Neuronal stem cell (in vitro differentiated cells): Measurements from ENCODE around the gene NDUFB8.

ENCODE experiments used
- DNase-seq: peaks from one replicate; pipeline ENCODE4 v3.0.0-alpha.2; 2013; ENCODE audit warnings: low spot score
- H2AFZ ChIP-seq: one replicate; pipeline ENCODE4 v1.6.1; 2013; ENCODE audit warnings: mild to moderate bottlenecking, low read length, inconsistent platforms
- H2AK5ac ChIP-seq: 2 replicates; pipeline ENCODE4 v1.6.1; 2013; ENCODE audit warnings: low read depth, mild to moderate bottlenecking, inconsistent platforms, low read length, moderate library complexity, mixed read lengths
- H2BK120ac ChIP-seq: 2 replicates; pipeline ENCODE4 v1.6.1; 2013; ENCODE audit warnings: low read depth, mild to moderate bottlenecking, inconsistent platforms, low read length, moderate library complexity, mixed read lengths
- H2BK12ac ChIP-seq: one replicate; pipeline ENCODE4 v1.6.1; 2013; ENCODE audit warnings: low read length, inconsistent platforms
- H2BK15ac ChIP-seq: 2 replicates; pipeline ENCODE4 v1.6.1; 2013; ENCODE audit warnings: mild to moderate bottlenecking, low read length, inconsistent platforms, mixed read lengths
- H2BK5ac ChIP-seq: one replicate; pipeline ENCODE4 v1.6.1; 2013; ENCODE audit warnings: inconsistent platforms, mild to moderate bottlenecking, low read length, moderate library complexity
- H3K14ac ChIP-seq: one replicate; pipeline ENCODE4 v1.6.1; 2013; ENCODE audit warnings: low read length, inconsistent platforms
- H3K18ac ChIP-seq: 2 replicates; pipeline ENCODE4 v1.6.1; 2013; ENCODE audit warnings: low read length, inconsistent platforms
- H3K23ac ChIP-seq: 2 replicates; pipeline ENCODE4 v1.6.1; 2013; ENCODE audit warnings: low read depth, mild to moderate bottlenecking, mixed read lengths, low read length, inconsistent platforms; ENCODE audit not compliant: poor library complexity
- H3K27ac ChIP-seq: replicated peaks from 3 replicates; pipeline ENCODE4 v1.5.1; 2013; ENCODE audit warnings: low read length, inconsistent platforms
- H3K27me3 ChIP-seq, 3 experiments: 2 replicates each; pipeline ENCODE4 v1.6.1; 2013; ENCODE audit warnings: low read length in 3 of 3, mild to moderate bottlenecking in 2 of 3, inconsistent platforms in 1 of 3, low read depth in 1 of 3, mixed read lengths in 1 of 3, moderate library complexity in 1 of 3; ENCODE audit not compliant: control insufficient read depth in 3 of 3, insufficient read depth in 3 of 3
- H3K36me3 ChIP-seq, 2 donors: replicated peaks in 1 of 2; 2 replicates each; pipeline ENCODE4 v1.6.1; 2013; ENCODE audit warnings: low read length in 2 of 2; ENCODE audit not compliant: control insufficient read depth in 2 of 2, insufficient read depth in 2 of 2
- H3K4ac ChIP-seq: 2 replicates; pipeline ENCODE4 v1.6.1; 2013; ENCODE audit warnings: inconsistent platforms, mild to moderate bottlenecking, low read length, moderate library complexity
- H3K4me1 ChIP-seq, 2 donors: 1 replicate in 1 of 2; 2 replicates in 1 of 2; pipeline ENCODE4 v1.6.1; 2013; ENCODE audit warnings: low read length in 2 of 2, low read depth in 1 of 2; ENCODE audit not compliant: control insufficient read depth in 2 of 2, insufficient read depth in 1 of 2
- H3K4me2 ChIP-seq: one replicate; pipeline ENCODE4 v1.6.1; 2013; ENCODE audit warnings: mild to moderate bottlenecking, low read length, inconsistent platforms; ENCODE audit not compliant: insufficient read depth, poor library complexity, severe bottlenecking
- H3K4me3 ChIP-seq, 2 donors: 2 replicates each; pipeline ENCODE4 v1.5.1; 2013; ENCODE audit warnings: low read length in 2 of 2, mild to moderate bottlenecking in 2 of 2, inconsistent platforms in 1 of 2, moderate library complexity in 1 of 2
- H3K79me1 ChIP-seq: one replicate; pipeline ENCODE4 v1.6.1; 2013; ENCODE audit warnings: low read depth, mild to moderate bottlenecking, inconsistent platforms, low read length, moderate library complexity
- H3K9ac ChIP-seq: one replicate; pipeline ENCODE4 v1.6.1; 2013; ENCODE audit warnings: mild to moderate bottlenecking, low read depth, low read length, inconsistent platforms; ENCODE audit not compliant: poor library complexity
- H3K9me3 ChIP-seq, 2 donors: replicated peaks in 1 of 2; 2 replicates each; pipeline versions ENCODE3 to v1.6.1; 2013; ENCODE audit warnings: low read length in 2 of 2, mild to moderate bottlenecking in 2 of 2, inconsistent platforms in 1 of 2, low read depth in 1 of 2, mixed read lengths in 1 of 2, moderate library complexity in 1 of 2; ENCODE audit not compliant: control insufficient read depth in 2 of 2, insufficient read depth in 1 of 2
- H4K8ac ChIP-seq: one replicate; pipeline ENCODE4 v1.6.1; 2013; ENCODE audit warnings: low read depth, mild to moderate bottlenecking, inconsistent platforms, low read length, moderate library complexity
- H4K91ac ChIP-seq: one replicate; pipeline ENCODE4 v1.6.1; 2013; ENCODE audit warnings: low read length, low read depth, mild to moderate bottlenecking, inconsistent platforms; ENCODE audit not compliant: poor library complexity
- WGBS, 2 donors: extraction: QIAGEN DNeasy Blood & Tissue Kit; methylation state at CpG; one replicate each; pipeline ENCODE4 v1.1.7; 2013; ENCODE audit warnings: missing lambda C conversion rate in 2 of 2, mixed read lengths in 1 of 2; ENCODE audit not compliant: insufficient read length in 2 of 2, insufficient replicate concordance in 1 of 2; ENCODE audit errors: extremely low coverage in 2 of 2; 5-methylcytosine and 5-hydroxymethylcytosine counted together

Gene NDUFB8

DNA sequence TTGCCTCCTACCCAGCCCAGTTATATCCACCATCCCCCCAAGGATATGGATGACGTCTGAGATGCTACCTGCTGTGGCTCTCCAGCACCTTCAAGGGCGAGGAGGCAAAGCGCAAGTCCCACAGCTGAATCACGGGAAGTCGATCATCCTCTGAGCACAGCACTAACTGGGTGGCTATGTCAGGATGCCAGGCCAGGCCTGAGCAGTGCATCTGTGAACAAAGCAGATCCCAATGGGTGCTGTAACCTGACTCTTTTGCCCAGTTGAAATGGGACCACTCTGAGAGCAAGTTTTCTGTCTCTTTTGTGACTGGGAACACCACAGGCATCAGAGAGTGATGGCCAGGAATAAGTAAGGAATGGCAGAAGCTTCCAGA is 22.3 kb downstream of the NDUFB8 start:
- no peak overlapping the region for H2BK5ac ChIP-seq
- no peak overlapping the region for H2AFZ ChIP-seq
- H3K4me2 ChIP-seq = no peak overlapping the region
- H3K14ac ChIP-seq = no peak overlapping the region
- H2BK15ac ChIP-seq = no peak overlapping the region
- H2BK12ac ChIP-seq = no peak overlapping the region
- H4K91ac ChIP-seq = no peak overlapping the region
- peaks cover 3 to 22% of the 10 kb centered on the region in 2 donors for H3K4me1 ChIP-seq
- H3K9ac ChIP-seq = no peak overlapping the region
- no peak overlapping the region for H4K8ac ChIP-seq
- H3K27me3 ChIP-seq = peaks cover 0 to 2% (median 0%) of the 10 kb centered on the region in 3 experiments
- no peaks in the 10 kb centered on the region for H3K9me3 ChIP-seq
- H3K23ac ChIP-seq = no peak overlapping the region
- no peaks in the 10 kb centered on the region for H3K79me1 ChIP-seq
- H3K18ac ChIP-seq = no peak overlapping the region
- no peak overlapping the region for H3K4ac ChIP-seq
- DNase-seq = no peak
- no peak overlapping the region for H3K4me3 ChIP-seq
- H3K27ac ChIP-seq = no peak overlapping the region
- no CpG with 5 or more reads among the region's 5 CpGs for WGBS, 2 donors
- H2BK120ac ChIP-seq = no peak overlapping the region
- no peak overlapping the region for H2AK5ac ChIP-seq
- H3K36me3 ChIP-seq = peaks cover 6 to 28% of the 10 kb centered on the region in 2 donors

DNA sequence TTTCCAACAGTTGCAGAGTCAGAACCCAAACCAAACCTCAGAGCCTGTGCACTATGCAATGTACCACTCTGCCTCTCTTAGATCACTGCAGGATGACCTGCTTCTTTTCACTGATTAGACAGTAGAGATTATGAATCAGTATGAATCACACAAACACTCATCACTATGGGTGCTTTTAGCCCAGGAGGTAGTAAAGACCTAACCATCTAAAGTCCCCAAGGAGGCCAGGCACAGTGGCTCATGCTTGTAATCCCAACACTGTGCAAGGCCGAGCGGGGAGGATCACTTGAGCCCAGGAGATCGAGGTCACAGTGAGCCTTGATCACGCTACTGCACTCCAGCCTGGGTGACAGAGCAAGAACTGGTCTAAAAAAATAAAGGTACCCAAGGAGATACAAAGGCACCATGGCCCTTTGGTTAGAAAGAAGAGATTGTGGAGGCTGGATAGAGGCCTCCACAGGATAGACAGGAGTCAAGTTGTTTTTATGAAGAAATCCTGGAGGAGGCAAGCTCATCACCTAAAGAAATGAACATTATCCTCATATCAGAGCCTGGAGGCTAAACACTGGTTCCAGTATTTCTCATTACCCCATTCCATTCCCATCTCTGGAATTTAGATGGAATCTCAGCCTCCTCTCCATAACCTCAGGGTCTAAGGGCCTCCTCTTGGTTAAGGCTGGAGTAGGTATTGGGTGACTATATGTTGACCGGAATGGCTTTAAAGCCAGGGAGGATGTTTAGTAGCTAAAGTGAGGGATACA is 22.9 kb downstream of the NDUFB8 start:
- Histone ChIP-seq H2BK15ac (no peak overlapping the region), H2BK5ac (no peak overlapping the region), H2AK5ac (no peak overlapping the region), H3K9ac (no peak overlapping the region), H3K27ac (no peak overlapping the region), H2AFZ (no peak overlapping the region), H2BK120ac (no peak overlapping the region), H3K4me2 (no peak overlapping the region), H3K9me3 (no peaks in the 10 kb centered on the region), H3K4ac (no peak overlapping the region), H3K4me3 (no peak overlapping the region), H4K8ac (no peak overlapping the region), H3K18ac (no peak overlapping the region), H3K14ac (no peak overlapping the region), H3K79me1 (no peaks in the 10 kb centered on the region), H3K23ac (no peak overlapping the region), H3K27me3 (peaks cover 0 to 5% (median 0%) of the 10 kb centered on the region in 3 experiments), H2BK12ac (no peak overlapping the region), H3K36me3 (peaks cover 7 to 32% of the 10 kb centered on the region in 2 donors), H4K91ac (no peak overlapping the region), H3K4me1 (peaks cover 8 to 22% of the 10 kb centered on the region in 2 donors)
- no peak for DNase-seq
- WGBS, 2 donors = no CpG with 5 or more reads among the region's 5 CpGs

- Histone ChIP-seq H3K27me3 (peaks cover 0 to 5% (median 0%) of the 10 kb centered on the region in 3 experiments), H2BK5ac (no peak overlapping the region), H3K9ac (no peak overlapping the region), H3K14ac (no peak overlapping the region), H3K4me1 (peaks cover 9 to 22% of the 10 kb centered on the region in 2 donors), H2BK120ac (no peak overlapping the region), H3K4me3 (no peak overlapping the region), H4K91ac (no peak overlapping the region), H2BK12ac (no peak overlapping the region), H3K18ac (no peak overlapping the region), H3K23ac (no peak overlapping the region), H3K27ac (no peak overlapping the region), H2BK15ac (no peak overlapping the region), H4K8ac (no peak overlapping the region), H2AK5ac (no peak overlapping the region), H3K4ac (no peak overlapping the region), H3K9me3 (no peaks in the 10 kb centered on the region), H2AFZ (no peak overlapping the region), H3K79me1 (no peaks in the 10 kb centered on the region), H3K4me2 (no peak overlapping the region), H3K36me3 (peaks cover 5 to 44% of the 10 kb centered on the region in 2 donors)
- DNase-seq = no peak
- WGBS, 2 donors = no CpG with 5 or more reads among the region's 2 CpGs
Observed at GRCh38 chr10:100505164-100505563, 24.5 kb downstream of the NDUFB8 start.

- H3K4me2 ChIP-seq = no peak overlapping the region
- peaks cover 9 to 27% of the 10 kb centered on the region in 2 donors for H3K4me1 ChIP-seq
- H3K9ac ChIP-seq = no peak overlapping the region
- no peak overlapping the region for H2AFZ ChIP-seq
- no peak overlapping the region for H3K14ac ChIP-seq
- H3K27ac ChIP-seq = no peak overlapping the region
- H3K27me3 ChIP-seq = peaks cover 0 to 5% (median 0%) of the 10 kb centered on the region in 3 experiments
- no peak overlapping the region for H2BK15ac ChIP-seq
- no CpG with 5 or more reads among the region's 5 CpGs for WGBS, 2 donors
- H2AK5ac ChIP-seq = no peak overlapping the region
- no peak overlapping the region for H2BK120ac ChIP-seq
- no peak overlapping the region for H4K8ac ChIP-seq
- no peak overlapping the region for H2BK5ac ChIP-seq
- no peaks in the 10 kb centered on the region for H3K9me3 ChIP-seq
- no peak for DNase-seq
- H3K18ac ChIP-seq = no peak overlapping the region
- no peak overlapping the region for H3K4me3 ChIP-seq
- no peak overlapping the region for H3K23ac ChIP-seq
- no peak overlapping the region for H2BK12ac ChIP-seq
- no peak overlapping the region for H4K91ac ChIP-seq
- no peak overlapping the region for H3K4ac ChIP-seq
- peaks cover 5 to 47% of the 10 kb centered on the region in 2 donors for H3K36me3 ChIP-seq
- no peaks in the 10 kb centered on the region for H3K79me1 ChIP-seq
Observed at GRCh38 chr10:100504096-100504495, 25.6 kb downstream of the NDUFB8 start.
